Stomach (tissue), 9 donors: ENCODE measurements around the gene TFAP2A. TPM values are rescaled to one million over a fixed set of nuclear protein-coding genes. Genes with fewer than 3 reads are reported as not detected.

ENCODE experiments used
- DNase-seq, 2 donors: peaks; one replicate each; pipeline versions ENCODE4 v3.0.0 to v3.0.0-alpha.2; 2013 to 2019
- H3K27ac ChIP-seq, 5 donors: fragments of 200-600 bp in 4 of 5; sonication (generic) in 4 of 5; one replicate each; pipeline ENCODE4 v1.5.1; 2013 to 2019; ENCODE audit warnings: mild to moderate bottlenecking in 1 of 5, moderate library complexity in 1 of 5
- H3K27me3 ChIP-seq, 3 donors: fragments of 200-600 bp; sonication (generic); one replicate each; pipeline ENCODE4 v1.5.1; 2017 to 2019; ENCODE audit warnings: mixed run types in 1 of 3
- H3K36me3 ChIP-seq, 4 donors: fragments of 200-600 bp; sonication (generic); 1 replicate in 3 of 4; 2 replicates in 1 of 4; pipeline ENCODE4 v1.5.1; 2016 to 2019
- H3K4me1 ChIP-seq, 4 donors: fragments of 200-600 bp; sonication (generic); one replicate each; pipeline ENCODE4 v1.5.1; 2016 to 2019
- H3K4me3 ChIP-seq, 4 donors: fragments of 200-600 bp; sonication (generic) in 3 of 4; one replicate each; pipeline ENCODE4 v1.5.1; 2016 to 2019; ENCODE audit warnings: mild to moderate bottlenecking in 1 of 4
- H3K9me3 ChIP-seq, 4 donors: fragments of 200-600 bp; sonication (generic); one replicate each; pipeline ENCODE4 v1.5.1; 2016 to 2019
- EP300 ChIP-seq: sonication (generic); formaldehyde crosslinking; IDR thresholded peaks from one replicate; pipeline ENCODE4 v1.6.1; 2017; ENCODE audit warnings: antibody characterized with exemption
- POLR2A ChIP-seq, 4 donors: fragments of 450-650 bp; IDR thresholded peaks; one replicate each; pipeline ENCODE4 v1.6.1; 2016; ENCODE audit warnings: antibody characterized with exemption in 4 of 4, control low read depth in 2 of 4, mild to moderate bottlenecking in 1 of 4, moderate library complexity in 1 of 4
- POLR2AphosphoS5 ChIP-seq, 3 donors: sonication (generic); formaldehyde crosslinking; IDR thresholded peaks; one replicate each; pipeline ENCODE4 v1.6.1; 2016; ENCODE audit warnings: antibody characterized with exemption in 3 of 3
- WGBS, 5 donors: extraction: QIAGEN DNeasy Blood & Tissue Kit in 3 of 5; methylation state at CpG; one replicate each; pipeline versions ENCODE4 v1.1.5 to v1.1.7; 2013 to 2018; 5-methylcytosine and 5-hydroxymethylcytosine counted together
- intact Hi-C: fragments of 100-400 bp; cut with DNase I; formaldehyde crosslinking; loops from one replicate; pipeline ENCODE4 v1.15.1; 2023; ENCODE audit warnings: low total_unique reads
- polyA plus RNA-seq, 3 donors: library from polyadenylated mRNA; stranded (reverse); fragments of 200-250 nt; gene quantifications; one replicate each; pipeline ENCODE4 v1.2.3, GENCODE V29; 2013
- total RNA-seq, 5 donors: library from RNA; depleted of rRNA; stranded (reverse); fragments of >200 nt; gene quantifications; one replicate each; pipeline versions ENCODE4 v1.1.0 to v1.2.3, GENCODE V29; 2014 to 2016
- TF ChIP-seq, protein P1 (sequence below), 7 experiments: fragments of 450-650 bp in 4 of 7; fragments of 200-600 bp in 3 of 7; sonication (generic) in 3 of 7; IDR thresholded peaks; one replicate each; pipeline ENCODE4 v1.5.1; 2016 to 2019; ENCODE audit warnings: antibody characterized with exemption in 7 of 7, control low read depth in 2 of 7, mild to moderate bottlenecking in 1 of 7
- donor health status: healthy with polysubstance abuse.
- donor health status: Bipolar disorder and iron deficiency.
- donor health status: healthy.

TFAP2A gene
- total and polyA plus RNA-seq, 8 donors, result 0.18 to 10.1 (median 0.50) TPM; not detected in 5

DNA sequence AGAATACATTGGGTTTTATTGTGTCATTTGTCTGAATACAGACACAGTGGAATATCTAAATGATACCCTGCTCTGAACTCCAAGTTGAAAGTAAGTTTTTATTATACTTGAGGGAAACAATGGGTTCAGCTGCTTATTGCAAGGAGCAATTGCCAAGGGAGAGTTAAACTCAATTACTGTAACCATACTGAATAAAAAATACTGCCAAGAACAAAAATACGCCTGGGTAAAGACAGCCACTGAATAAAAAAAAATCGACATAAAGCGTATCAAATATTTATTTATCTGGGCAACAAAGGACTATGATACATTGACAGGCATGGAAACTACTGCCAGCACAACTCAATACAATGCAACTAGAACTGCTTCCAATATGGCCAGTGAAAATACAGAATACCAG is 18.1 kb downstream of the TFAP2A start:
- TF ChIP-seq, protein P1, sequence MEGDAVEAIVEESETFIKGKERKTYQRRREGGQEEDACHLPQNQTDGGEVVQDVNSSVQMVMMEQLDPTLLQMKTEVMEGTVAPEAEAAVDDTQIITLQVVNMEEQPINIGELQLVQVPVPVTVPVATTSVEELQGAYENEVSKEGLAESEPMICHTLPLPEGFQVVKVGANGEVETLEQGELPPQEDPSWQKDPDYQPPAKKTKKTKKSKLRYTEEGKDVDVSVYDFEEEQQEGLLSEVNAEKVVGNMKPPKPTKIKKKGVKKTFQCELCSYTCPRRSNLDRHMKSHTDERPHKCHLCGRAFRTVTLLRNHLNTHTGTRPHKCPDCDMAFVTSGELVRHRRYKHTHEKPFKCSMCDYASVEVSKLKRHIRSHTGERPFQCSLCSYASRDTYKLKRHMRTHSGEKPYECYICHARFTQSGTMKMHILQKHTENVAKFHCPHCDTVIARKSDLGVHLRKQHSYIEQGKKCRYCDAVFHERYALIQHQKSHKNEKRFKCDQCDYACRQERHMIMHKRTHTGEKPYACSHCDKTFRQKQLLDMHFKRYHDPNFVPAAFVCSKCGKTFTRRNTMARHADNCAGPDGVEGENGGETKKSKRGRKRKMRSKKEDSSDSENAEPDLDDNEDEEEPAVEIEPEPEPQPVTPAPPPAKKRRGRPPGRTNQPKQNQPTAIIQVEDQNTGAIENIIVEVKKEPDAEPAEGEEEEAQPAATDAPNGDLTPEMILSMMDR (IDR thresholded peaks at IDR 0.05), result no peak
- TF ChIP-seq POLR2AphosphoS5 (IDR thresholded peaks at IDR 0.05) (no peak), POLR2A (IDR thresholded peaks at IDR 0.05) (no peak), EP300 (no peak)
- WGBS, 5 donors, result 36 to 58% (median 46%) methylated on average over 3 of the region's 3 CpGs
- Histone ChIP-seq H3K36me3 (no peaks in the 10 kb centered on the region), H3K4me3 (no peak overlapping the region), H3K9me3 (peaks cover 0 to 6% (median 0%) of the 10 kb centered on the region in 4 donors), H3K27me3 (peaks cover 17 to 100% (median 79%) of the 10 kb centered on the region in 3 donors), H3K27ac (no peak overlapping the region), H3K4me1 (no peaks in the 10 kb centered on the region)
- intact Hi-C loops, result no loop called here
- no peak for DNase-seq

DNA sequence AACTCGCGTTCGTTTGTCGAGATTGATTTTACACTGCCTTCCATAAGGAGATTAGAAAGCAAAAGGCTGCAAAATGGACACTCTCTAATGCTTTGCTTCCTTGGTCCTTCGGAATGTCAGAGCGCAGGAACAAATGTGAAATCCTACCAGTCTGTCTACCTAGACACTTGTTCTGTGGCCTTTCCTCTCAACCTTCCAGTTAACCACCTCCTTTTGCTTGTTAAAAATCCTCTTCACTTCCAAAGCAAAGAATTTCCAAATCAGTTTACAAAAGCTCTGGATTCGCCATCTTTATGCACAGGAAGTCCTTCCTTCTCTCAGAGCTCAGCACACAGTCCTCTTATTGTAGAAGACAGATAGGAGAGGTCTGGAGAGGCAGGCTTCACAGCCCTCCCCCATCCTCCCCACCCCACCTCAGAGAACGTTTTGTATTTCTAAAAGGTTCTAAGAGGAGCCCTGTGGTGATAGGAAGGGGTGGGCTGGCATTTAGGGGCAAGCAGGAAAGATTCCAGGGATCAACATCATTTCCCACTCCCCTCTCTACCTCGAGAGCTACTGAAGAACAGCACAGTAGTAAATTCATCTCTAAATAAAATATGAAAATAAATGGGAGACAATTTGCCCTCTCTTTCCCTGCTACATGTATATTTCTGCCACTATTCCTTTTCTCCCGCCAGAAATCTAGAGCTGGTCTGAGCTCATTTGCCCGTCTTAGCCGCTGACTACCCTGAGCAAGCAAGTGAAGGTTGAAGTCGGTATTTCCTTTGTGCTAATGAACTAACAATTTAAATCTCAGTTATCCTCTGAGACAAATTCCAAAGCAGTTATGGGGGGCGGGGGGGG is 18.9 kb downstream of the TFAP2A start:
- H3K36me3 ChIP-seq, result no peaks in the 10 kb centered on the region
- 15 to 22% (median 16%) methylated on average over 14 of the region's 14 CpGs for WGBS, 5 donors
- intact Hi-C loops, result no loop called here
- no peak for DNase-seq
- H3K9me3 ChIP-seq, result peaks cover 0 to 11% (median 2%) of the 10 kb centered on the region in 4 donors
- H3K4me3 ChIP-seq, result no peak overlapping the region
- peaks cover 23 to 100% (median 86%) of the 10 kb centered on the region in 3 donors for H3K27me3 ChIP-seq
- no peak overlapping the region for H3K27ac ChIP-seq
- H3K4me1 ChIP-seq, result no peaks in the 10 kb centered on the region
- TF ChIP-seq EP300 (no peak), POLR2A (IDR thresholded peaks at IDR 0.05) (no peak), POLR2AphosphoS5 (IDR thresholded peaks at IDR 0.05) (no peak)
- TF ChIP-seq, protein P1 (IDR thresholded peaks at IDR 0.05), result no peak

DNA sequence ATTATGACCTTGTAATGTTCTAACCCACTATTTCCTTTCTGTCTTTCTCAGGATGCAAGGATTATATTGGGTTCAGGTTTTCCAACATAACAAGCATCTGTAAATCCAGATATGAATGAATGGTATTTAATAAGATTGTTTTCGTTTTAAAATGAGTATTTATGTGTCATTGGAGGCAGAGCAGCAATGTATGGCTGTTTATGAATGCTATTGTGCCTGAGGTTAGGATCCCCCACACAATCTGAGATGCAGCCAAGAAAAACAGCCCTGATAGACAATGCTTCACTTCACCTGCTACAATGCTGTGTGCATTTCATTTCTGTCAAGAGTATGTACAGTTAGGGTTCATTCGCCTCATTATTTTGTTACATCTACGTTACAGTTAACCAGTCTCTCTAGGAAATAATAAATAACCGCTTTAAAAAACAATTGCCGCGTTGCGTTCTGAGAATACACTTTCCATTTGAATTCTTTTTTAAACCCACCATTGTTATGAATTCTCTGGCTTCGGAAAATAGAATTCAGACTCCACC is 19.6 kb downstream of the TFAP2A start:
- H3K27me3 ChIP-seq, result peaks cover 26 to 100% (median 89%) of the 10 kb centered on the region in 3 donors
- peaks cover 0 to 4% (median 0%) of the 10 kb centered on the region in 4 donors for H3K4me1 ChIP-seq
- no peak for DNase-seq
- intact Hi-C loops, result no loop called here
- TF ChIP-seq POLR2A (IDR thresholded peaks at IDR 0.05) (no peak), POLR2AphosphoS5 (IDR thresholded peaks at IDR 0.05) (no peak), EP300 (no peak)
- TF ChIP-seq, protein P1 (IDR thresholded peaks at IDR 0.05), result no peak
- WGBS, 5 donors, result 9 to 22% (median 11%) methylated on average over 8 of the region's 8 CpGs
- H3K9me3 ChIP-seq, result peaks cover 0 to 15% (median 4%) of the 10 kb centered on the region in 4 donors
- H3K27ac ChIP-seq, result no peak overlapping the region
- H3K36me3 ChIP-seq, result no peaks in the 10 kb centered on the region
- no peak overlapping the region for H3K4me3 ChIP-seq

DNA sequence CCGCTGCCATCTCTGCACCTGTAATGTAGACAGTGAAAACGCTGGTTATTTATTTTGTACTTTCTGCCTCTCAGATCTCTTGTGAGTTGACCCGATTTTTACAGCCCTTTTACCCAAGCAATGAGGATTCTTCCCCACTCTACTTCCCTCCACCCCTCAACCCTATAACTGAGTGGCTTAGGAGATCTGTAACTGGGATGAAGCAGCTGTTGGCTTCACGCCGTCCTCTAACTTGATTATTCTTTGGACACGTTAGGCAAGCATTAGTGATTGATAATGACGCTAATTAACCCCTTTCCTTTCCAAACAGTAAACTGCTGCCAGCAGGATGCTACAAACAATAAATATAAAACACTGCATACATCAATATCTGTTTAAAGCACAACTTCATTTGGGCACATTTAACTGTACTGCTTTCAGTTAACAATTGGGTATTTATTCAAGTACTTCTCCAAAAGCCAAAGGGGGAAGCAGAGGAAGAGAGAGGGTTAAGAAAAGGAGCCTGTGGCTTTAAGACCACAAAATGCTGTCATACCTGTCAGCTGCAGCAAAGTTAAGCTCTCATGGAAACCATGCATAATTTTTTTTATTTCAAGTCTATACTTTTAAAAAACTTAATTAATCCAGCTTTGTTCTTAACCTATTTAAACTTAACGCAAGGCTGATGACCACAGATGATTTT is 21.2 kb downstream of the TFAP2A start:
- peaks cover 0 to 23% (median 4%) of the 10 kb centered on the region in 4 donors for H3K9me3 ChIP-seq
- H3K27me3 ChIP-seq, result peaks cover 35 to 100% (median 94%) of the 10 kb centered on the region in 3 donors
- peaks cover 0 to 10% (median 0%) of the 10 kb centered on the region in 4 donors for H3K4me1 ChIP-seq
- no peak overlapping the region for H3K4me3 ChIP-seq
- no peaks in the 10 kb centered on the region for H3K36me3 ChIP-seq
- 6 to 9% (median 8%) methylated on average over 8 of the region's 8 CpGs for whole genome bisulfite sequencing, 5 donors
- no peak for DNase-seq
- no peak overlapping the region for H3K27ac ChIP-seq
- TF ChIP-seq POLR2A (IDR thresholded peaks at IDR 0.05), result no peak
- TF ChIP-seq, protein P1 (IDR thresholded peaks at IDR 0.05), result no peak
- no peak for TF ChIP-seq POLR2AphosphoS5 (IDR thresholded peaks at IDR 0.05)
- no peak for TF ChIP-seq EP300
- intact Hi-C loops, result no loop called here
